HG03439 (cell line): ENCODE measurements around the gene PLEKHH3.

ENCODE experiments used
- ATAC-seq: cut with Tn5 transposase; IDR thresholded peaks from one replicate; pipeline ENCODE4 v1.9.1; 2021; ENCODE audit warnings: mild to moderate bottlenecking, moderate library complexity; ENCODE audit not compliant: unreplicated experiment

PLEKHH3 gene

GRCh38 chr17:42687707-42688320 is 11.0 kb upstream of the PLEKHH3 start:
- no peak for ATAC-seq

DNA sequence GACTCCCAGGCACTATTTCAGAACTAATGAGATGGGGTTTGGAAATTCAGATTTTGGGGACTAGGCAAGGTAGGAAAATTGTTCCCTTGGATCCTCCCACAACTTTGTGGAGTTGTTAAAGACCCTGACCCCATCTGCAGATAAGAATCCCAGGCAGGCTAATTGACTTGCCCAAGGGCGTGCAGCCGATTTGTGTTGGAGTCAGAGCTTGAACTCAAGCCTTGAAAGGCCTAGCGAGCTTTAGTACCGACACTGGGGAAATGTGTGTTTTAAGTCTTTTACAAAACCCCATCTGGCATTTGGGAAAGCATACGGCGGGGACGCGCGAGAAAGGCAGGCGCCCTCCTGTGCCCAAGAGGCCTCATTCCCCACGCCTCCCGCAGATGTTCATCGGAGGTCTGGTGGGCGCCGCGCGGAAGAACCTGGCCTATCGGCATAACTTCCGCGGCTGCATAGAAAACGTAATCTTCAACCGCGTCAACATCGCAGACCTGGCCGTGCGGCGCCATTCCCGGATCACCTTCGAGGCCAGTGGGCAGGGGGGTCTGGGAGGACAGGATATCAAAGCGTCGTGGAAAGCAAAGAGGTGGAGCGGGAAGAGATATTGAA is 9.8 kb upstream of the PLEKHH3 start:
- no peak for ATAC-seq

DNA sequence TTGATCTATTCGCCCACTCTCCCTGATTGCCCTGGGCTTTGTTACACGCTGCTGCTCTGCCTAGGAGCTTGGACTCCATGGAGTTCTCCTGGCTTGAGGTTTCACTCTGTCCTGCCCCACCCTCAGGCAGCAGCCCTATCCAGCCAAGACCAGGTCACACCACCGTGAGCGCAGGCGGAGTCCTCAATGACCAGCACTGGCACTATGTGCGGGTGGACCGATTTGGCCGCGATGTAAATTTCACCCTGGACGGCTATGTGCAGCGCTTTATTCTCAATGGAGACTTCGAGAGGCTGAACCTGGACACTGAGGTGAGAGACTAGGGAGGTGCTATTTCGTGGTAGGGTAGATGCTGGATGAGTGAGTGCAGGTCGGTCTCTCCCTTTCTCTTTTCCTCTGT is 9.0 kb upstream of the PLEKHH3 start:
- ATAC-seq, result no peak

GRCh38 chr17:42684929-42685556 is 8.2 kb upstream of the PLEKHH3 start:
- no peak for ATAC-seq

- ATAC-seq, result no peak
Observed at GRCh38 chr17:42683407-42684034, 6.7 kb upstream of the PLEKHH3 start.

- ATAC-seq, result no peak
Observed at GRCh38 chr17:42682722-42683403, 6.1 kb upstream of the PLEKHH3 start.

DNA sequence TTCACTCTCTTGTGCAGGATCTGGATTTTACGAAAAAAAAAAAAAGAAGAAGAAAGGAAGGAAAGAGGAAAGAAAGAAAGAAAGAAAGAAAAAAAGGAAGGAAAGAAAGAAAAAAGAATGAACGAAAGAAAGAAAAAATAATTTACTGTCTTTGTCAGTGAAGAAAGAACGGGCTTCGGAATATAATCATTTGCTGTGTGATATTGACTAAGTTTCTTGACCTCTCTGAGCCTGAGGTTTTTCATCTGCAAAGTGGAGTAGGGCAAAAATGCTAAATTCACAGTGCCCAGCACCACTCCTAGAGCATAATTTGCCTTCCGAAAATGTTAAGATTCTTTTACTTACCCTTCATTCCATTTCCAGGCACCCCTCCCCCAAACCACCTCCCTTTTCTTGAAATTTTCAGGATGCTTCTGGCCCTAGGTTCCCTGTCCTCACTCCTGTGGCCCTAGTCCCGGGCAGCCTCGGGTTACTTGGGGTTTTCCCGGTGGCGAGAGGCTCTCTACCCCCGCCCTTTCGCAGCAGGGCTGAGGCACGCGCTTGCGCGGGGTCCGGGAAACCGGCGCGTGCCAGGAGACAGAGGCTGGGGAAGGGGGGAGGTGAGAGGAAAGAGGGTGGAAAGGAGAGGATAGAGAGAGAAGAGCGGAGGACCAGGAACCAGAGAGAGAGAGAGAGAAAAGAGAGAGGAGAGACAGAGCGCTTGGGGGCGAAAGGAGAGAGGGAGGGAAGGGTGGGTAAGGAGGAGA is 5.4 kb upstream of the PLEKHH3 start, which contains the start of gene CNTNAP1:
Gene CNTNAP1, plus strand, starts transcription at position 556 of the 746 bp plus-strand sequence. CDS start 299 bp downstream, outside the sequence.
- no peak for ATAC-seq

- ATAC-seq, result no peak
Observed at GRCh38 chr17:42680331-42680808, 3.6 kb upstream of the PLEKHH3 start.

DNA sequence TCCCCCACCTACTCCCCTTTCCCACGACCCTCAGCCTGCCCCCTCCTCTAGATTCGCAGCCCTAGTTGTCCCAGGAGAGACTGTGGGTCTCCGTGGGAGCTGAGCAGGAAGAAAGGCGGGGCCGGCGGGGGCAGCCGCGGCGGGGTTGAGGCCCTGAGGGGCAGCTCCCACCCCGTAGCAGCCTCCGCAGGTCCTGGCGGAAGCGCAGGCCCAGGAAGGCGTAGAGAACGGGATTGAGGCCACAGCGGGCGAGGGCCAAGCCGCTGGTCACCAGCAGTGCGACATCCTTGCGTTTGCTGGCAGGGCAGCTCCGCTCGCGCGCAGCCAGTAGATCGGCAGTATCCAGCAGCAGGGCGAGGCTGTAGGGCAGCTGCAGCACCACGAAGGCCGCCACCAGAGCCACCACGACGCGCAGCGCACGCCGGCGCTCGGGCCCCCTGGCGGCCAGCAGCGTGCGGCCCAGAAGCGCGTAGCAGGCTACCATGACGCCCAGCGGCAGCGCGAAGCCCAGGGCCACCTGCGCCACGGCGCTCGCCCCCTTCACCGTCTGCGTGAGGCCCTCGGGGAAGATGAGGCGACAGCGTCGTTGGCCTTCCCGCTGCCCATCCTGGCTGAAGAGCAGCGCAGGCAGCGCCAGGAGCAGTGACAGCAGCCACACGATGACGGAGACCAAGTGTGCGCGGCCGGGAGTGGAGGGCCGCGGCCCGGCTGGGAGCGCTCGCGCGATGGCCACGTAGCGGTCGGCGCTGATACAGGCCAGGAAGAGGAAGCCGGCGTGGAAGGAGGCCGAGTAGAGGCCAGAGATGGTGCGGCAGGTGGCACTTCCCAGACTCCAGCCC is 2.9 kb upstream of the PLEKHH3 start:
- ATAC-seq, result no peak

- ATAC-seq, result no peak
Observed at GRCh38 chr17:42678951-42679491, 2.2 kb upstream of the PLEKHH3 start.

DNA sequence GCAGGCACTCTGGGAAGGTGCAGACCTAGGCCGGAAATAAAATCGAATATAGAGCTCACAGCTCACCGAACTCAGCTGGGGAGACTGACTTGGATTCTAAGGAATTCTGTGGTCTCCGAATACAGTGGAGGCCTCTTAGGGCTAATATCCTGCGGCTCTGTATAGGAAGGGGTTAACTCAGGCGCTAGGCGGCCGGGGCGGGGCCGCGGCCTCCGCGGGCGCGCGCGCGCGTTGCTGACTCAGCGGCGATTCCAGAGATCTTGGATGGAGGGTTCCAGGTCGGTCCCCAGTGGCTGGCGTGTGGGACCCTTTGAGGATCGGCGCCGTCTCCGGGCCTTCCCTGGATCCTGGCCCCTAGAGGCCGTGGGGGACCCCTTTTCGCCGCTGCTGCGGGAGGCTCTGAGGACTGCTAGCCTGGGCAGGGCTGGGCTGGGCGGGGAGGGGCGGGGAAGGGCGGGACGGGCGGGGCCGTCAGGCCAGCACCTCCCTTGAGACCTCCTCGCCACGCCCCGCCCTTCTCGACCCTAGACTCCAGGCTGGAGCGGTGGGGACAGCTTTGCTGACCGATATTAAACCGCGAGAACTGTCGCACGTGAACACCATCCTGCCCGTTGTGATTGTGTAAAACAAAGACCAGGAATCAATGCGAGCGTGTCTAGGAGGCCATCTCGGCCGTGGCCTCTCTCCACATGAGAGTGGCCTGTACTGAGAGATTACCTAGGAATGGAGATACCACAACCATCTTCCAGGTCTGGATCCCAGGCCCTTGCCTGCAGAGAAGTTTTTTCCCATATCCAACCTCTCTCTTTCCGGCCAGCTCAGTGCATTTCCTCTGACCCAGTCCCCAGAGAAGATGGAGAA is 1.4 kb upstream of the PLEKHH3 start:
- ATAC-seq, result no peak

GRCh38 chr17:42677012-42677857 is 441 bp upstream of the PLEKHH3 start:
- peak; percentile 67 for ATAC-seq

- no peak for ATAC-seq
Observed at GRCh38 chr17:42675965-42676423, 800 bp downstream of the PLEKHH3 start.

GRCh38 chr17:42675348-42675964 is 1.3 kb downstream of the PLEKHH3 start:
- ATAC-seq, result no peak

DNA sequence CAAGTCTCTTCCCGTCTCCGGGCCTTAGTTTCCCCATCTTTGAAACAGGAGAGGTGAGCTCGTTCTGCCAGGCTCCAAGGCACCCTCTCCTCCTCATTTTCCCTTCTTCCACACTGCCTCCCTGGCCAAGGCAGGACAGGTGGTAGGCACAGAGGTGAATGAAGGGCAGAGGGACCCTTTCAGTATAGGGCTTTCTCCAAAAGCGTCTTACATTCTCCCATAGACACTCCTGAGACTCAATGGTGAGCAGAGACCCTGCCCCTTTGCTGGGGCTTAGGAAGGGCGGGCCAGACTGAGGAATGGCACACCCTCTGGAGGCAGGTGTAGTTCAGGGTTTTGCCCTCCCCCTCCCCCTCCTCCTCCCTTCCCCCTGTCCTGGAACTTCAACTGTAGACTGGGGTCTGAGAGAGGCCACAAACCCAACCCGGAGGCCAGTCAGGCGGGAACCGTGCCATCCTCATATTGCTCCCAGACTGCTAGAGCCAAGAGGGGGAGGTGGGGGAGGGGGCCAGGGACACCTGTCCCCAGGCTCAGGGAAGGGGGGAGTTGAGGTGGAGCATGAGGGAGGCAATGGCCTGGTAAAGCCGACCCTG is 1.9 kb downstream of the PLEKHH3 start:
- no peak for ATAC-seq
